Fibroblast of the aortic adventitia (primary cell): ENCODE results near the gene ADARB2. TPM values are rescaled to one million over a fixed set of nuclear protein-coding genes. Genes with fewer than 3 reads are reported as not detected.
"Not testable (repeated sequence)": the region's sequence is repeated elsewhere in the genome, so short reads cannot be mapped to it uniquely, and the experiment has no call there.

ENCODE experiments used
- DNase-seq: peaks from one replicate; pipeline ENCODE4 v3.0.0-alpha.2; 2010; ENCODE audit warnings: low read depth
- H3K4me3 ChIP-seq: 2 replicates; pipeline ENCODE4 v1.5.1; 2011; ENCODE audit warnings: low read depth, mild to moderate bottlenecking, control low read depth, low read length, moderate library complexity
- CTCF ChIP-seq: IDR thresholded peaks from 2 replicates; pipeline ENCODE4 v1.5.1; 2011; ENCODE audit warnings: mild to moderate bottlenecking, low read length, control low read depth, inconsistent platforms; ENCODE audit not compliant: insufficient read depth
- total RNA-seq: library from RNA; depleted of rRNA; stranded (reverse); fragments of >200 nt; gene quantifications from 2 replicates; pipeline ENCODE4 v1.2.3, GENCODE V29; 2012; ENCODE audit warnings: low replicate concordance

Gene ADARB2
- total RNA-seq, 1 donor, result not detected

DNA sequence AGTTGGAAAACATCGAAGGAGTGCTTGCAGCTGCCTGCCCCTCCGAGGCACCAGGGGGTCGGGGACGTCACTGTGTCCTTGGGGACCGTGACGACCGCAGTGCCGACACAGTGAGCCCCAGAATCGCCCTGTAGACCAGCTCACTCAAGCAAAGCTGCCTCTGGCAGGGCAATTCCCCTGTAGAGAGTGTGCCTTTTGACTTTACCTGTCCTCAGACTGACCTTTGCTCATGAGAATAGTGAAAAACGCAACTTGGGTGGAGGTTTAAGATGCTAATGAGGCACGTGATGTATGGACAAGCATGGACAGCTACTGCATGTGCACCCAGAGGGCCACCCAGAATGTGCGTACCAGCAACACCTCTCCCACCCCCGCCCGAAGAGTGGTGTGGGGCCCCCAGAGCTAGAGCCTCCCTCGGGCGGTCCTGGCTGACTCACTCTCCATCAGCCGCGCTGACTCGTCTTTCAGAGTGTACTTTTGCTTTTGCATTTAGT lies 271.9 kb downstream of the ADARB2 start:
- no peak for TF ChIP-seq CTCF
- no peak for DNase-seq
- no peak overlapping the region for H3K4me3 ChIP-seq

- no peak for TF ChIP-seq CTCF
Measured at GRCh38 chr10:1464881-1465417, 272.4 kb downstream of the ADARB2 start.

DNA sequence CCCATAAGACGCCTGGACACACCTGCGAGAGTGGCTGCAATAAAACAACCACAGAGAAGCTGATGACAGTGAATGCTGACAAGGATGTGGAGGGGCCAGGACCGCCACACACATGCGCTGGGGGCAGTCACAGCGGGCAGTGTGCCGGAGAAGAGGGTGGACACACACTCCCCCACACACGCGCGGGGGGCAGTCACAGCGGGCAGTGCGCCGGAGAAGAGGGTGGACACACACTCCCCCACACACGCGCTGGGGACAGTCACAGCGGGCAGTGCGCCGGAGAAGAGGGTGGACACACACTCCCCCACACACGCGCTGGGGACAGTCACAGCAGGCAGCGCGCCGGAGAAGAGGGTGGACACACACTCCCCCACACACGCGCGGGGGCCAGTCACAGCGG lies 273.4 kb downstream of the ADARB2 start:
- not testable (repeated sequence) for DNase-seq, H3K4me3 ChIP-seq

More at GRCh38 chr10:1464881-1465417, 272.4 kb downstream of the ADARB2 start:
- no peak for DNase-seq
- H3K4me3 ChIP-seq, result no peak overlapping the region

- no peak overlapping the region for H3K4me3 ChIP-seq
- no peak for TF ChIP-seq CTCF
- DNase-seq, result no peak
Measured at GRCh38 chr10:1462994-1463633, 274.2 kb downstream of the ADARB2 start.

- no peak for DNase-seq
- H3K4me3 ChIP-seq, result no peak overlapping the region
- TF ChIP-seq CTCF, result no peak
Measured at GRCh38 chr10:1462521-1462920, 274.8 kb downstream of the ADARB2 start.

DNA sequence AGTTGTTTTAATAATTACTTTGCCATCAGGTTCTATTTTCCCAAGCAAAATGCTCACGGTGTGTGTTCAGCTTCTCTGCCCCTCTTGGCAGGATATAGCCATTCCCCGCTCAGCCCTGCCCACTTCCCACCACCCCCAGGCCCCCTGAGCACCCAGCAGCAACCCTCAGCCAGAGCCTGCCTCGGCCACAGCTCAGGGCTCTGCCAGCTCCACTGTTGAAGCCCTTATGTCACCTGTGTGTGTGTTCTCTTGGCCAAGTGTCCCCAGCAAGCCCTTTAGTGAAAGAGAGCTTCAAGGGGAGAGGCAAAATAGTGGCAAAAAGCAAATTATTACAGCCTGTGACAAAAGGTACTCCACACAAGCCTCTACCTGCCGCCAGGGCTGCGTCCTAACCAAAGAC lies 275.3 kb downstream of the ADARB2 start:
- no peak for DNase-seq
- no peak for TF ChIP-seq CTCF
- no peak overlapping the region for H3K4me3 ChIP-seq

DNA sequence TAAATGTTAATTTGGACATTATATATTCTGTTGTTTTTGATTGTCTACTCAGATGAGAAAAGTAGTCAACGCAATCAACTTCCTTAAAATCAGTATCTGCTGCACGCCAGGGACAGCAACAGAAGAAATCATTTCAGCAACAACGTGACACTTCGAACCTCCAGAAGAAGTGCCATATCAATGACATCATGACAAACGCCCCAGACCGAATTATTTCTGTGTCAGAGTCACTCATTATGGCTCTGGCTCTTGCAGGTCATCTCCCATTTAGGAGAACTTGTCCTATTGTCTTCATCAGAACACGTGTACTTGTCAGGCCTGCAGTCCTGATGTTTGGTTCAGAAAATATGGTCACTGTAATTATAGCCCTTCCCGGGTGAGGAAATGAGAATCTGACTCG lies 276.3 kb downstream of the ADARB2 start:
- DNase-seq, result no peak
- TF ChIP-seq CTCF, result no peak
- H3K4me3 ChIP-seq, result no peak overlapping the region

- not testable (repeated sequence) for DNase-seq, H3K4me3 ChIP-seq
Measured at GRCh38 chr10:1459664-1460063, 277.7 kb downstream of the ADARB2 start.
